Measurements from ENCODE around the gene PTPRD.

DNA sequence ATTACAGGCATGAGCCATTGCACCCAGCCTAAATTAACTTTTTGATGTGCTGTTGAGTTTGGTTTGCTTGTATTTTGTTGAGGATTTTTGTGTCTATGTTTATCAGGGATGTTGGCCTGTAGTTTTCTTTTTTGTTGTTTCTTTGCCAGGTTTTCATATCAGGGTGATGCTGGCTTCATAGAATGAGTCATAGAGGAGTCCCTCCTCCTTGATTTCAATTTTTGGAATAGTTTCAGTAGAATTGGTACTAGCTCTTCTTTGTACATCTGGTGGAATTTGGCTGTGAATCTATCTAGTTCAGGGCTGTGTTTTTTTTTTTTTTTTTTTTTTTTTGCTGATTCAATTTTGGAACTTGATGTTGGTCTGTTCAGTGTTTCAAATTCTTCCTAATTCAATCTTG lies 1648.9 kb downstream of the PTPRD start:
- no peak for TF ChIP-seq SMAD3 (CRISPR knock-in tag; IDR thresholded peaks at IDR 0.05; ENCODE audit: borderline replicate concordance)
- no peak for TF ChIP-seq CTCF (IDR thresholded peaks at IDR 0.05)
- TF ChIP-seq MXD4 (CRISPR knock-in tag; IDR thresholded peaks at IDR 0.05; ENCODE audit: borderline replicate concordance) = no peak
- TF ChIP-seq MAX (CRISPR knock-in tag; IDR thresholded peaks at IDR 0.05) = no peak
- no peak for TF ChIP-seq PREB (CRISPR knock-in tag; IDR thresholded peaks at IDR 0.05; ENCODE audit: borderline replicate concordance)
- TF ChIP-seq, protein P1, sequence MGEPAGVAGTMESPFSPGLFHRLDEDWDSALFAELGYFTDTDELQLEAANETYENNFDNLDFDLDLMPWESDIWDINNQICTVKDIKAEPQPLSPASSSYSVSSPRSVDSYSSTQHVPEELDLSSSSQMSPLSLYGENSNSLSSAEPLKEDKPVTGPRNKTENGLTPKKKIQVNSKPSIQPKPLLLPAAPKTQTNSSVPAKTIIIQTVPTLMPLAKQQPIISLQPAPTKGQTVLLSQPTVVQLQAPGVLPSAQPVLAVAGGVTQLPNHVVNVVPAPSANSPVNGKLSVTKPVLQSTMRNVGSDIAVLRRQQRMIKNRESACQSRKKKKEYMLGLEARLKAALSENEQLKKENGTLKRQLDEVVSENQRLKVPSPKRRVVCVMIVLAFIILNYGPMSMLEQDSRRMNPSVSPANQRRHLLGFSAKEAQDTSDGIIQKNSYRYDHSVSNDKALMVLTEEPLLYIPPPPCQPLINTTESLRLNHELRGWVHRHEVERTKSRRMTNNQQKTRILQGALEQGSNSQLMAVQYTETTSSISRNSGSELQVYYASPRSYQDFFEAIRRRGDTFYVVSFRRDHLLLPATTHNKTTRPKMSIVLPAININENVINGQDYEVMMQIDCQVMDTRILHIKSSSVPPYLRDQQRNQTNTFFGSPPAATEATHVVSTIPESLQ (CRISPR knock-in tag; IDR thresholded peaks at IDR 0.05) = no peak
- no peak for TF ChIP-seq E2F1 (CRISPR knock-in tag; IDR thresholded peaks at IDR 0.05)
- no peak for TF ChIP-seq TCF7 (CRISPR knock-in tag; IDR thresholded peaks at IDR 0.05; ENCODE audit: low read depth)
- TF ChIP-seq JUN (CRISPR knock-in tag; IDR thresholded peaks at IDR 0.05) = no peak
- no peak for TF ChIP-seq RELA (CRISPR knock-in tag; IDR thresholded peaks at IDR 0.05; ENCODE audit: borderline replicate concordance)
